SK-N-SH (cell line): Measurements from ENCODE around the gene RITA1. TPM values are rescaled to one million over a fixed set of nuclear protein-coding genes. Genes with fewer than 3 reads are reported as not detected.

Experiments used
- CTCF ChIA-PET: fragments of 300-600, 350-600 bp; formaldehyde crosslinking; extraction: SDS; loops from one replicate; lab custom pipeline; 2021; lab: Yijun Ruan, JAX
- POLR2A ChIA-PET: fragments of 350-600 bp; sonication (Branson Sonifier 250); formaldehyde crosslinking; extraction: SDS; loops from one replicate; lab custom pipeline; 2020; ENCODE audit warnings: antibody characterized with exemption, inconsistent platforms; lab: Yijun Ruan, JAX
- DNase-seq: peaks from one replicate; pipeline ENCODE4 v3.0.0; 2012
- H2AFZ ChIP-seq: fragments of 200-600 bp; sonication (generic); 2 replicates; pipeline ENCODE4 v1.8.1; 2016; ENCODE audit warnings: antibody characterized with exemption, mild to moderate bottlenecking, low read depth
- H3F3A ChIP-seq: fragments of 200-600 bp; sonication (generic); replicated peaks from 2 replicates; pipeline ENCODE3; 2016; ENCODE audit warnings: antibody characterized with exemption, mild to moderate bottlenecking; ENCODE audit not compliant: insufficient read depth
- H3K27ac ChIP-seq, 2 experiments: fragments of 200-500 bp in 1 of 2; fragments of 200-600 bp in 1 of 2; sonication (Bioruptor generic) in 1 of 2; sonication (generic), shearing (Covaris generic) in 1 of 2; 2 replicates each; pipeline versions ENCODE4 v1.5.1 to v1.6.1; 2014 to 2016; ENCODE audit warnings: low read depth in 2 of 2, inconsistent platforms in 1 of 2, low read length in 1 of 2, mild to moderate bottlenecking in 1 of 2, mixed read lengths in 1 of 2
- H3K27me3 ChIP-seq: fragments of 200-600 bp; sonication (generic), shearing (Covaris generic); 2 replicates; pipeline ENCODE4 v1.6.1; 2016; ENCODE audit warnings: mixed run types; ENCODE audit not compliant: insufficient read depth
- H3K36me3 ChIP-seq, 2 experiments: fragments of 200-500 bp in 1 of 2; fragments of 200-600 bp in 1 of 2; sonication (Bioruptor generic) in 1 of 2; sonication (generic) in 1 of 2; replicated peaks in 1 of 2; 2 replicates each; pipeline versions ENCODE3 to v1.5.1; 2014 to 2016; ENCODE audit warnings: low read length in 1 of 2, mild to moderate bottlenecking in 1 of 2; ENCODE audit not compliant: insufficient read depth in 2 of 2, control insufficient read depth in 1 of 2
- H3K4me1 ChIP-seq, 2 experiments: fragments of 200-500 bp in 1 of 2; fragments of 200-600 bp in 1 of 2; sonication (Bioruptor generic) in 1 of 2; sonication (generic), shearing (Covaris generic) in 1 of 2; 2 replicates each; pipeline versions ENCODE4 v1.5.1 to v1.6.1; 2014 to 2016; ENCODE audit warnings: low read depth in 1 of 2, low read length in 1 of 2, mixed run types in 1 of 2; ENCODE audit not compliant: insufficient read depth in 2 of 2, control insufficient read depth in 1 of 2
- H3K4me2 ChIP-seq: fragments of 200-600 bp; sonication (generic), shearing (Covaris generic); 2 replicates; pipeline ENCODE4 v1.6.1; 2017; ENCODE audit warnings: mixed run types
- H3K4me3 ChIP-seq, 2 experiments: fragments of 200-500 bp in 1 of 2; fragments of 200-600 bp in 1 of 2; sonication (Bioruptor generic) in 1 of 2; sonication (generic), shearing (Covaris generic) in 1 of 2; 2 replicates each; pipeline versions ENCODE4 v1.5.1 to v1.8.1; 2014 to 2016; ENCODE audit warnings: low read depth in 2 of 2, inconsistent platforms in 1 of 2, low read length in 1 of 2, mild to moderate bottlenecking in 1 of 2, mixed read lengths in 1 of 2, moderate library complexity in 1 of 2
- H3K79me2 ChIP-seq: fragments of 200-600 bp; sonication (generic); 2 replicates; pipeline ENCODE4 v1.8.1; 2017; ENCODE audit warnings: mild to moderate bottlenecking; ENCODE audit not compliant: insufficient read depth
- H3K9ac ChIP-seq: fragments of 200-600 bp; sonication (generic); 2 replicates; pipeline ENCODE4 v1.6.1; 2017; ENCODE audit warnings: mixed run types
- H3K9me2 ChIP-seq: fragments of 200-600 bp; sonication (generic); 2 replicates; pipeline ENCODE4 v1.6.1; 2017; ENCODE audit warnings: mixed run types
- H3K9me3 ChIP-seq: fragments of 200-600 bp; sonication (generic); 2 replicates; pipeline ENCODE4 v1.6.1; 2017; ENCODE audit warnings: mixed run types, mild to moderate bottlenecking, moderate library complexity
- H4K20me1 ChIP-seq: fragments of 200-600 bp; sonication (generic); 2 replicates; pipeline ENCODE4 v1.6.1; 2017; ENCODE audit warnings: mild to moderate bottlenecking, mixed run types; ENCODE audit not compliant: insufficient read depth
- CHD2 ChIP-seq: fragments of 150-350 bp; IDR thresholded peaks from 2 replicates; pipeline ENCODE4 v1.6.1; 2018; ENCODE audit warnings: low read length; ENCODE audit not compliant: partially characterized antibody
- CTCF ChIP-seq: fragments of 200-600 bp; sonication (generic); IDR thresholded peaks from 2 replicates; pipeline ENCODE4 v1.6.1; 2017; ENCODE audit warnings: antibody characterized with exemption, mild to moderate bottlenecking, moderate library complexity
- EP300 ChIP-seq, 2 experiments: IDR thresholded peaks; 2 replicates each; pipeline versions ENCODE4 v1.4.0 to v1.6.1; 2012; ENCODE audit warnings: borderline replicate concordance in 1 of 2, low read depth in 1 of 2, low read length in 1 of 2
- FOXM1 ChIP-seq: IDR thresholded peaks from 2 replicates; pipeline ENCODE4 v1.4.0; 2012; ENCODE audit warnings: low read depth, mild to moderate bottlenecking
- GATA2 ChIP-seq: sonication (generic); formaldehyde crosslinking; IDR thresholded peaks from 2 replicates; pipeline ENCODE4 v1.5.0; 2020; ENCODE audit warnings: mild to moderate bottlenecking, missing genetic modification reagents
- IRF3 ChIP-seq: fragments of 150-350 bp; IDR thresholded peaks from 2 replicates; pipeline ENCODE4 v1.6.1; 2016; ENCODE audit warnings: mild to moderate bottlenecking, low read depth, low read length
- JUND ChIP-seq: IDR thresholded peaks from 2 replicates; pipeline ENCODE4 v1.4.0; 2012
- MAX ChIP-seq: IDR thresholded peaks from 2 replicates; pipeline ENCODE4 v1.4.0; 2012; ENCODE audit warnings: low read depth
- MEF2A ChIP-seq: IDR thresholded peaks from 2 replicates; pipeline ENCODE4 v1.4.0; 2012; ENCODE audit warnings: low read depth, borderline replicate concordance
- POLR2AphosphoS5 ChIP-seq: IDR thresholded peaks from 2 replicates; pipeline ENCODE4 v1.6.1; 2012; ENCODE audit warnings: low read depth, low read length
- RCOR1 ChIP-seq: fragments of 150-350 bp; IDR thresholded peaks from 2 replicates; pipeline ENCODE4 v1.6.1; 2017; ENCODE audit warnings: antibody characterized with exemption, low read length
- SIN3A ChIP-seq: IDR thresholded peaks from 2 replicates; pipeline ENCODE4 v1.6.1; 2012; ENCODE audit warnings: low read depth, mild to moderate bottlenecking, low read length, moderate library complexity, borderline replicate concordance
- TCF12 ChIP-seq: IDR thresholded peaks from 2 replicates; pipeline ENCODE4 v1.4.0; 2012
- TEAD4 ChIP-seq: IDR thresholded peaks from 2 replicates; pipeline ENCODE4 v1.4.0; 2012; ENCODE audit warnings: mild to moderate bottlenecking, borderline replicate concordance; ENCODE audit not compliant: insufficient read depth
- WGBS: methylation state at CpG from one replicate; pipeline ENCODE4 v1.1.6; 2017; ENCODE audit warnings: low lambda C conversion rate; 5-methylcytosine and 5-hydroxymethylcytosine counted together
- polyA plus RNA-seq, 3 experiments: library from polyadenylated mRNA; depleted of rRNA; stranded (reverse); fragments of >200 nt; gene quantifications; 2 replicates each; pipeline ENCODE4 v1.2.3, GENCODE V29; 2012
- TF ChIP-seq, protein P1 (sequence below): IDR thresholded peaks from 2 replicates; pipeline ENCODE4 v1.4.0; 2012; ENCODE audit warnings: low read depth, borderline replicate concordance

The RITA1 gene
- polyA plus RNA-seq, 1 of the 3 experiments (the other 2 are of a cell fraction) = 21.1 TPM

DNA sequence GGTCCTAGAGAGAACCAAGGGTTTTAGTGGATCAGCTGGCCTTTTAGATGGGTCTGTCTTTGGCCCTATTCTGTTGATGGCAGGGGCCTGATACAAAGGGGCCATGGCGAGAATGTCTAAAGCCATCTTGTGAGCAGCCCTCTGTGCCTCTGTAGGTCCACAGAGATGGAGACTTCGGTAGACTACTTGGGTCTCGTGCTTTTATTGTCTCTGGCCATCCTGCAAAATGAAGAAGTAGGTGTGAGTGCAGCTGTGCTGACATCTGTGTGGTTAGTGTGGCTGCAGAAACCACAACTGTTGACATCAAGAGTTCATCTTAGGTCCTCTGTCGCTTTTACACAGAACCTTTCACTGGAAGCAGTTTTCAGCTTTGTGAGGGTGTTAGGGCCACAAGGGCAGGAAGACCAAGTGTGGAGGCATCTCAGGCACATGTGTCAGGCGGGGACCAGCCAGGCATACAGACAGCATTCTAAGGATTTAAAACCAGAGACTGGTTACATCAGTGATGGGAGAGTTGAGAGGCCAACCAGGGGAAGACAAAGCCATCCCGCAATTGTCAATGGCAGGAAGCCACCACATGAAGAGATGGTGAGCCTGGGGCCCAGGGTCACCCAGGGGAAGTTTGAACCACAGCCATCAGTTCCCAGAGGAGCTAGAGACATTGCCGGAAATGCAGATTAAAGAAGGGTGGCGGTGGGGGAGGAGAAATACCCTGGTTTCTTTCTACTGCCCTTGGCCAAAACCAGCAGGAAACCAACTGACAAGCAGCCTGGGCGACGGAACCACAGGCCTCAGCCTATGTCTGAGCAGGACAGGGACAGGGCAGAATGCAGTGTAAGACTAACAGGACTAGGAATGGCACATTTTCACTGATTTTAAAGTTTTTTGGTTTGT is 22.8 kb downstream of the RITA1 start:
- H3K4me2 ChIP-seq = no peak overlapping the region

More for the DNA sequence above, 22.8 kb downstream of the RITA1 start:
- H3K27me3 ChIP-seq = no peaks in the 10 kb centered on the region
- no peak overlapping the region for H3K9ac ChIP-seq
- H3K9me3 ChIP-seq = no peaks in the 10 kb centered on the region
- 84% methylated on average over 10 of the region's 10 CpGs for WGBS
- TF ChIP-seq CTCF = no peak
- no peak for TF ChIP-seq SIN3A
- no peak for TF ChIP-seq JUND
- no peak for TF ChIP-seq IRF3
- TF ChIP-seq, protein P1, sequence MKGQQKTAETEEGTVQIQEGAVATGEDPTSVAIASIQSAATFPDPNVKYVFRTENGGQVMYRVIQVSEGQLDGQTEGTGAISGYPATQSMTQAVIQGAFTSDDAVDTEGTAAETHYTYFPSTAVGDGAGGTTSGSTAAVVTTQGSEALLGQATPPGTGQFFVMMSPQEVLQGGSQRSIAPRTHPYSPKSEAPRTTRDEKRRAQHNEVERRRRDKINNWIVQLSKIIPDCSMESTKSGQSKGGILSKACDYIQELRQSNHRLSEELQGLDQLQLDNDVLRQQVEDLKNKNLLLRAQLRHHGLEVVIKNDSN = no peak
- no peak for TF ChIP-seq RCOR1
- no peak for TF ChIP-seq TCF12
- no peak for TF ChIP-seq MAX
- TF ChIP-seq POLR2AphosphoS5 = no peak
- TF ChIP-seq CHD2 = no peak
- no peak for TF ChIP-seq TEAD4
- TF ChIP-seq GATA2 (CRISPR knock-in tag) = no peak
- no peak for TF ChIP-seq FOXM1
- no peak for TF ChIP-seq MEF2A
- TF ChIP-seq EP300 (IDR thresholded peaks at IDR 0.05; ENCODE audit: borderline replicate concordance in 1 of 2, low read depth in 1 of 2, low read length in 1 of 2) = no peak
- H4K20me1 ChIP-seq = no peaks in the 10 kb centered on the region
- H3K79me2 ChIP-seq = no peaks in the 10 kb centered on the region
- ChIA-PET CTCF (no interaction called here), POLR2A (no interaction called here)
- H3K36me3 ChIP-seq = no peaks in the 10 kb centered on the region
- no peak overlapping the region for H3K4me3 ChIP-seq
- no peak for DNase-seq
- no peak overlapping the region for H3K27ac ChIP-seq
- H3F3A ChIP-seq = no peaks in the 10 kb centered on the region
- H2AFZ ChIP-seq = no peak overlapping the region
- H3K4me1 ChIP-seq = no peaks in the 10 kb centered on the region
- no peaks in the 10 kb centered on the region for H3K9me2 ChIP-seq
